22Rv1 (cell line): ENCODE measurements around the gene AMN.

Experiments
- H3K27ac ChIP-seq: fragments of 450-650 bp; 2 replicates; pipeline ENCODE4 v1.5.1; 2017
- ZFX ChIP-seq: fragments of 450-650 bp; IDR thresholded peaks from 2 replicates; pipeline ENCODE4 v1.6.1; 2017; ENCODE audit warnings: antibody characterized with exemption, borderline replicate concordance
- TF ChIP-seq, protein P1 (sequence below): fragments of 450-650 bp; IDR thresholded peaks from 2 replicates; pipeline ENCODE4 v1.5.1; 2017; ENCODE audit warnings: mild to moderate bottlenecking

The AMN gene

DNA sequence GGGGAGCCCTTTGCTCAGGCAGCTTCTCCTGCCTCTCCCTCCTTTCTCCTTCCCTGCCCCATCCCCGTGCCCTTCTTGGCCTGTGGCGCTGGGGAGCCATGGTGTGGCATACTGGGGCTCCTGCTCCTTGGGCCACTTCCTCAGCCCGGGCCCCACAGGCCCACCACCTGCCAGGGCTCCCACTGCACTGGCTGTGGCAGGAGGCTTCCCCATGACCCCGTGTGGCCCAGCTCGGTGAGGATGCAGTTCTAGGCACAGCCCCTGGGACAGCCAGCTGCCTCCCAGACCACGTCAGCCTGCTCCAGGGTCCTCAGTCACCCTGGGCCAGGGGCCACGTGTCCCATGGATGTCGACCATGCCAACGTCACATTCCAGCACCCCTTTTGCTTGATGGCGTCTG lies 13.0 kb upstream of the AMN start:
- no peak overlapping the region for H3K27ac ChIP-seq
- no peak for TF ChIP-seq ZFX
- TF ChIP-seq, protein P1, sequence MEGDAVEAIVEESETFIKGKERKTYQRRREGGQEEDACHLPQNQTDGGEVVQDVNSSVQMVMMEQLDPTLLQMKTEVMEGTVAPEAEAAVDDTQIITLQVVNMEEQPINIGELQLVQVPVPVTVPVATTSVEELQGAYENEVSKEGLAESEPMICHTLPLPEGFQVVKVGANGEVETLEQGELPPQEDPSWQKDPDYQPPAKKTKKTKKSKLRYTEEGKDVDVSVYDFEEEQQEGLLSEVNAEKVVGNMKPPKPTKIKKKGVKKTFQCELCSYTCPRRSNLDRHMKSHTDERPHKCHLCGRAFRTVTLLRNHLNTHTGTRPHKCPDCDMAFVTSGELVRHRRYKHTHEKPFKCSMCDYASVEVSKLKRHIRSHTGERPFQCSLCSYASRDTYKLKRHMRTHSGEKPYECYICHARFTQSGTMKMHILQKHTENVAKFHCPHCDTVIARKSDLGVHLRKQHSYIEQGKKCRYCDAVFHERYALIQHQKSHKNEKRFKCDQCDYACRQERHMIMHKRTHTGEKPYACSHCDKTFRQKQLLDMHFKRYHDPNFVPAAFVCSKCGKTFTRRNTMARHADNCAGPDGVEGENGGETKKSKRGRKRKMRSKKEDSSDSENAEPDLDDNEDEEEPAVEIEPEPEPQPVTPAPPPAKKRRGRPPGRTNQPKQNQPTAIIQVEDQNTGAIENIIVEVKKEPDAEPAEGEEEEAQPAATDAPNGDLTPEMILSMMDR = no peak

DNA sequence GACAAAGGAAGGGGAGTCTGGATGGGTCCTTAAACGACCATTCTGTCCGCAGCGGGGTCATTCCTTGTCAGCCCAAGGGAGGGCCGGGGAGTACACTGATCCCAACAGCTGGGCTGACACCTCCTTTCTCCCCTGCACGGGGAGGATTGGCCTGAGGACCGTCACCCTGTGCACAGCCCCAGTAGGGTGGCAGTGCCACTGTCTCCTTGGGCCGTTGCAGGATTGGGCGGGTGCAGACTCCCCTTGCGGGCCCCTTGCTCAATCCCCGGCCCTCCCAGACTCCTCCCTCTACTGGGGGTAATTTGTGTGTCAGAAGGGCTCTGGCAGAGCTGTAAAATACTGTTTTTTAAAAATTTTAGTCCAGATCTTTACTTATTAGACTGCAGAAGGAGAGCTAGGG lies 12.6 kb upstream of the AMN start:
- H3K27ac ChIP-seq = no peak overlapping the region
- TF ChIP-seq ZFX = no peak
- TF ChIP-seq, protein P1 = no peak

DNA sequence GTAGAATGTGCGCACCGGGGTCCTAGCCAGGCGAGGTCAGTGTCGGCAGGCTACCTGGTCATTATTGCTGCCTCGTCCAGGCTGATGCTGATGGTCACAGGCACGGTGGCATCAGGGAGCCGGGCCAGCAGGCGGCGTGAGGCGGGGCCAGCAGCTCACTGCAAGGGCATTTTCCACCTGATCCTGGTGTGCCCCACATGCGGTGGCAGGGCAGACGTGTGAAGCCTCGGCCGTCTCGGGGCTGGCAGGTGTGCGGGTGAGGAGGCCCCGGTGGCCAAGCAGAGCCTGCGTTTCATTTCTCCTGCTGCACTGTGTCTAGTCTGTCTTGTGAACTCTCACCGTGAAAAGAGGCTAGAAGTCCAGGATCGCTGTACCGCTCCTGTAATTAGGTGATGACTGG lies 12.0 kb upstream of the AMN start:
- TF ChIP-seq ZFX = no peak
- TF ChIP-seq, protein P1 = no peak
- H3K27ac ChIP-seq = no peak overlapping the region

DNA sequence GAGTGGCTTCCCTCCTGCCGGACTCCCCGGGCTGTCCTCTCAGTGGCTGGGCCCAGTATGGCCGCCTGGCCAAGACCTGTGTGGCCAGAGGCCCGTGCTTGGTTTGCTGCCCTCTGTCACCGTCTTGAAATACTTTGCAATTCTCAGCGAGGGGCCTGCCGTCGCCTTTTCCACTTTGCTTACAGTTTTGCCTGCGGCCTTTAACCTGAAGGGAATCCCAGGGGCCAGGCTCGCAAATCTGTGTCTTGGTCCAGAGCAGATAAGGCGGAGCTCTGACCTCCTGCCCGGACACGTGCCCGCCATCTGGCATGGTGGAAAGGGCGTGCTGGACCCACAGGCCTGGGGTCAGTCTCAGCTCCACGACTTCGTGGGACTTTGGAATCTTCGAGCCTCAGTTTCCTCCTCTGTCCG lies 10.9 kb upstream of the AMN start:
- TF ChIP-seq ZFX = no peak
- no peak overlapping the region for H3K27ac ChIP-seq

DNA sequence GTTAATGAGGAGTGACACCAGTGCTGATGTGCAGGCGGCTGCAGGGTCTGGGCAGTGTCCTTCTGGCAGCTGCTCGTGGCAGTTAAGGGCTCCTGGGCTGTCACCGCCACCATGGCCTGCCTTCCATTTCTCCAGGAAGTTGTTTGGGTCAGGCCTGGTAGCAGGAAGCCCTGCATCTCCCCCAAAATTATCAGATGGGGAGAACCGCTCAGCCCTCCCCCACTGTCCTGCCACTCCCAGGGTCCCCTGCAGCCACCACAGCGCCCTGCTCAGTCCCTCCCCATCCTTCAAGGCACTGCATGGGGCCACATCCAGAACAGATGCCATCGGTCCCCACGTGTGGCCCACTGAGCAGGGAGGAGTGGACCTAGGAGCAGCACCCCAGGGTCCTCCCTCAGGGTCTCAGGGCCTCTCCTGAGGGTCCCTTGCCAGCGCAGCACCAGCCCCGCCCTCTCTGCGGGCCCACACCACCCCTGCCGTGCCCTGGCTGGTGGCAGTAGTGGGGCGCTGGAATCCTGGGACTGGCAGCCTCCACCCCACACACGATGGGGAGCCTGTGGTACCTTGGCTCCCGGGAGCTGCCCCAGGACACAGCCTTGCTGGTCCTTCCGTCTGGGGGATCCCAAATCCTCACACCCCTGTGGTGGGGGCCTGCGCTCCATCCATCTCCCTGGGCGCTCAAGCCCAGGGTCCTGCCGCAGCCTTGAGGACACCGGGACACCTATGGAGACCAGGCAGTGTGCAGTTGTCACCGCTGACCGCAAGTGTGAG lies 10.3 kb upstream of the AMN start:
- H3K27ac ChIP-seq = no peak overlapping the region
- no peak for TF ChIP-seq ZFX
- TF ChIP-seq, protein P1 = no peak

DNA sequence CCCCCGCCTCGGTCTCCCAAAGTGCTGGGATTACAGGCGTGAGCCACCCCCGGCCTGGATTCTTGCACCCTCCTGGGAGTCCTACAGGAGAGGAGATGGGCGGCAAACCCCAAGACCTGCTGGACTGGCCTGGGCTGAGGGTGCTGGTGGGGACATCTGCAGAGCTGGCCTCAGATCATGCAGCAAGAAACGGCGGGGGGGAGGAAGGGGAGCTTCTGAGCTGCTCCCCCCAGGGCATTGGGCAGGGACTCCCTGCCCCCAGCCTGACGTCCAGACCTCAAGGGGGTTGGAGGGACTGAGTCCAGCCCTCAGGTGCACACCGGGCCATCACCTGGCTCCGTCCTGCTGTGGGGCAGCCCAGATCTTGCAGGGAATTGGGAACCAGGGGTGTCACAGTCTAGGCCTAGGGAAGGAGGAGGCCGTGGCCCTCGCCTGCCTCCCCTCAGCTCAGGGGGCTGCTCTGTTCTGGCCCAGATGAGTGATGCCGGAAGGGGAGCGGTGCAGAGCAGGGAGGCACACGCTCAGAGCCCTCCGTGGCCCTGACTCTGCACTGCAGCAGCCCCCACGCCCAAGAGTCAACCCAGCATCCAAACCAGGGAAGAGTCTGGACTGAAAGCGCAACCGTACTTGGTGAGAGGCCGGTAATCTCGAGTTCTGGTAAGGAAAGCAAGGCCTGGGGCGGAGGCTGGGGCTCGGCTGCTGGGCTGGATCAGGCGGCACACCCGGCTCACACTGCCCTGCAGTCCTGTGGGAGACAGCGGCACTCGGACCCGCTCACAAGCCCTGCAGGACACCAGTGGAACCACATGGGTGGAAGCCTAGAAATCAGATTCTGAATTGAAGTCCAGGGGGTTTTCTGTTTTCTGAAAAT lies 8.9 kb upstream of the AMN start:
- TF ChIP-seq ZFX = no peak
- TF ChIP-seq, protein P1 = no peak
- H3K27ac ChIP-seq = no peak overlapping the region

DNA sequence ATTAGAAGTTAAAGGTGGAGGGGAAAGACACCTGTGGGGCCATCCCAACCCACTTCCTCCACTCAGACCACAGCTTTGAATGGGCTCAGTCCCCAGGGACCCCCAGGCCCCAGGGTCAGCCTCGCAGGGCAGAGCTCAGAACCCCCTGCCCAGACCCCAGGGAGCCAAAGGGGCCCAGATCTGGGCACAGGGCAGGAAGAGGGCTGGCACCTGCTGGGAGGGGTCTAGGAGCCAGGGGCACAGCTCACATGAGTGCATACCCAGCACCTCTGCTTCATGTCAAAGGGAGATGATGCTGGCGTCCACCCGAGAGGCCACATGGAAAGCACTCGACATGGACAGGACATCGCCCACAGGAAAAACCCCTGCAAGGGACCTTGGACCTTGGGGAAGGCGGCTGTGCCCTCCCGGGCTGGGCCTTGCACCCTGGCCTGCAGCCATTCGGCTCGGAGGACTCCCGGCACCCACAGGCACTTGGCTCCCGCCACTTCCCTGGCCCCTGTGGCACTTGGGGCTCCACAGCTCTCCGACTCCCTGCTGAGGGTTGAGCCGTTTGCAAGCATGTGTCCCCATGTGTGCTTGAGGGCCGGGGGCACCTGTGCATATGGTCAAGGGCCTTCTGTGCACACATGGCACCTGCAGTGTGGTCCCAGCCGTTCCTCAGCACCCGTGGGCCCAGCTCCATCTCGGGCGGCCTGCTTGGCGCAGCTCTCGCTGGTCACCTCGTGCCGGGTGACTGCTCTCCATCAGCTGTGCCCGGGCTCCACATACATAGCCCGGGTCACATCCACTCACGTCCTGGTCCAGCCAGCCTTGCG lies 7.8 kb upstream of the AMN start:
- TF ChIP-seq, protein P1 = no peak
- TF ChIP-seq ZFX = no peak
- H3K27ac ChIP-seq = no peak overlapping the region
